HG03342 (cell line): ENCODE data around the gene FBP2.
"Not testable (repeated sequence)": the region's sequence is repeated elsewhere in the genome, so short reads cannot be mapped to it uniquely, and the experiment has no call there.

Experiments
- ATAC-seq: cut with Tn5 transposase; IDR thresholded peaks from one replicate; pipeline ENCODE4 v1.9.1; 2021; ENCODE audit warnings: mild to moderate bottlenecking, moderate library complexity; ENCODE audit not compliant: unreplicated experiment

FBP2 gene

GRCh38 chr9:94566550-94566949 lies 27.1 kb downstream of the FBP2 start:
- no peak for ATAC-seq

- ATAC-seq, result not testable (repeated sequence)
Measured at GRCh38 chr9:94564279-94564678, 29.3 kb downstream of the FBP2 start.

- no peak for ATAC-seq
Measured at GRCh38 chr9:94563548-94563947, 30.1 kb downstream of the FBP2 start.

DNA sequence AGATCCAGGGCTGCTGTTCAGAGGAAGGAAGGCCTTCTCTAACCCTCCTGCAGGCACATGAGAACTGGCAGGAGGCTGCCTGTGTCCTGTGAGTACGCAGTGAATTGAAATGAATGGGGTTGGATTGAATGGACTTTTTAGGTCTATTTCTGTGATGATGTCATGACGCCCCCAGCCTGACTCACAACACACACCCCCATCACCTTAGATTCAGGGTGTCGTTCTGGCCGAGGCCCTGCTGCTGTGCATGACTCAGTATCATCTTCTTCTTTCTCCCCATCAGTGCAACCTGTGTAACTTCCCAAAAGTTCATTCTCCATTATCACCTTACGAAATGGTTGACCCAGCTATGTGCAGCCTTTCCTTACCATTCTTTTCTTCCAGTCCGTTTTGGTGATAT lies 33.4 kb downstream of the FBP2 start:
- no peak for ATAC-seq

DNA sequence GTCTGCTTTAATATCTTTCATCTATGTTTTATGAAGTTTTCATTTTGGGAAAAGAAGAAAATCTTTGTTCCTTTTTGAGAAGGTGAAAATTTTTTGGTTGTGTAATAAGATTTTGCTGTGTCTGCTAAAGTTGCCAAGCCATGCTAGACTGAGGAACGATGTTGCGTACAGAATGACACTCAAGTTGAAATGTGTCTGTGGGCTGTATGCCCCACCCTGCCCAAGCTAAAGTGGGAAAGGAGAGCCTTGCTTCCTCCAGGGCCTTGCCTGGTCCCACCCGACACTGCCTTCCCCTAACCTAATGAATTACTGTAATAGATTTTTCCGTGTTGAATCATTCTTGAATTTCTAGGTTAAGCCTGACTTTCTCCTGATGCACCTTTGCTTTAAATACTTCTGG lies 36.2 kb downstream of the FBP2 start:
- no peak for ATAC-seq

- ATAC-seq, result no peak
Measured at GRCh38 chr9:94554439-94555331, 38.9 kb downstream of the FBP2 start, which contains the start of gene PCAT7. Gene PCAT7 (plus strand): TSS chr9:94555083.

GRCh38 chr9:94554078-94554438 lies 39.6 kb downstream of the FBP2 start:
- ATAC-seq, result no peak

GRCh38 chr9:94553029-94553938 lies 40.3 kb downstream of the FBP2 start:
- no peak for ATAC-seq

- no peak for ATAC-seq
Measured at GRCh38 chr9:94545940-94546339, 47.7 kb downstream of the FBP2 start.

- not testable (repeated sequence) for ATAC-seq
Measured at GRCh38 chr9:94544335-94544734, 49.3 kb downstream of the FBP2 start.

- no peak for ATAC-seq
Measured at GRCh38 chr9:94538908-94539307, 54.7 kb downstream of the FBP2 start.

GRCh38 chr9:94534901-94535300 lies 58.7 kb downstream of the FBP2 start:
- ATAC-seq, result no peak

DNA sequence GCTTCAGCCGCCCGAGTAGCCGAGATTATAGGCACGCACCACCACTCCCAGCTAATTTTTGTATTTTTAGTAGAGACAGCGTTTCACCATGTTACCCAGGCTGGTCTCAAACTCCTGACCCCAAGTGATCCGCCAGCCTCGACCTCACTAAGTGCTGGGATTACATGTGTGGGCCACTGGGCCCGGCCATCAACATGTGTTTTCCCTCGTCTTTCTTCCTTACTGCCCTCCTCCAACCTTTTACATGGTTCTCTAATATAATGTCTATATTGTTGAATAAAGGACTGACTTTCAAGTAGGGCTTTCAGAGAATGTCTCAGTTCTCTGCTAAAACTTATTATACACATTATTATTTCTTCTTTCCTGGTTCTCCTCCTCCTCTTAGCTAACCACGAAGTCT lies 60.0 kb downstream of the FBP2 start:
- ATAC-seq, result no peak

DNA sequence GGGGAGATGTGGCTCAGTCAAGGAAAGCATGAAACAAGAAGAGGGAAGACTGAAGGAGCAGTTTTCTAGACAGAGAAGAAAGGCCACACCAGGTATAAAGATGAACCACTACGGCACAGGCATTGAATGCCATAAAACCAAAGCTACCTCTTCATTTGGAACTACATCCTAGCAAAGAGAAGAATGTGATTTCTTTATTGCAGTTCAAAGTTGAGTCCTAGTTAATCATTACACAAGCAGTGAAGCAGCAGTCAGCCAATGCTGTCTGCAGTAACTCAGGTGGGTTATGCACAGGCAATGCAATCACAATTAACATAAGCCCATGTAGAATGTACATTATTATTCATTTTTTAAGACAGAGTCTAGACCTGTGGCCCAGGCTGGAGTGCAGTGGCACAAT lies 60.5 kb downstream of the FBP2 start:
- ATAC-seq, result no peak

- ATAC-seq, result no peak
Measured at GRCh38 chr9:94528886-94529285, 64.7 kb downstream of the FBP2 start.

DNA sequence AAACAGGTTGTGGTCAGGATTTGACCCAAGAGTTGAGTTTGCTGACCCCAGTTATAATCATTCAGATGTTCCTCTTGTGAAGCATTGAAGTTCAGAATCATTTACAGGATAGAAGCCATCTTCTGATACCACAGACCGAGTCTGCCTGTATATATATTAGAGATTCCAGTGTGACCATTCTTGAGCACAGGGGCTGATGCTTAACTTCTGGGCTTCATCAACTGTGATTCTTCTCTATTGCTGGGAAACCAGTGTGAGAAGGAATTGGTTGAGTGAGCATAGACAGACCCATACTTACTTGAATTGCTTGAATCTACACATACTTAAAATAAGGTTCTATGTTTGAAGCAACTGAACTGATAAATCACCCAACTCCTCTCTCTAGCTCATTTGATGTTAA lies 66.7 kb downstream of the FBP2 start:
- ATAC-seq, result no peak

DNA sequence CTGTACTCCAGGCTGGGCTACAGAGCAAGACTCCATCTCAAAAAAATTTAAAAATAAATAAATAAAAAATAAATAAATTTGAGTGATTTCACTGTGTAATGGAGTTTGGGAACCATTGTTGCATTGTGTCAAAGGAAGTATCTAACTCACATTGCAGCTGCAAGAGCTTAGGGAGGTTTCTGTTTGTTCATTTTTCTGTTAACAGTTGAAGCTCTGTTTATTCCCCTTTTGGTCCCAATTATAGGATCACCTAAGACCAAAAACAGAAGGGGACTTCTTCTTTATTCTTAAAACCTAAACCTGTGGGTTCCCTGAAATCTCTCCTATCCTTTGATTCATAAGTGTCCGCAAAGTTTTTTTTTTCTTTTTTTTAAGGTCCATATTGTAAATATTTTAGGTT lies 67.4 kb downstream of the FBP2 start:
- no peak for ATAC-seq

DNA sequence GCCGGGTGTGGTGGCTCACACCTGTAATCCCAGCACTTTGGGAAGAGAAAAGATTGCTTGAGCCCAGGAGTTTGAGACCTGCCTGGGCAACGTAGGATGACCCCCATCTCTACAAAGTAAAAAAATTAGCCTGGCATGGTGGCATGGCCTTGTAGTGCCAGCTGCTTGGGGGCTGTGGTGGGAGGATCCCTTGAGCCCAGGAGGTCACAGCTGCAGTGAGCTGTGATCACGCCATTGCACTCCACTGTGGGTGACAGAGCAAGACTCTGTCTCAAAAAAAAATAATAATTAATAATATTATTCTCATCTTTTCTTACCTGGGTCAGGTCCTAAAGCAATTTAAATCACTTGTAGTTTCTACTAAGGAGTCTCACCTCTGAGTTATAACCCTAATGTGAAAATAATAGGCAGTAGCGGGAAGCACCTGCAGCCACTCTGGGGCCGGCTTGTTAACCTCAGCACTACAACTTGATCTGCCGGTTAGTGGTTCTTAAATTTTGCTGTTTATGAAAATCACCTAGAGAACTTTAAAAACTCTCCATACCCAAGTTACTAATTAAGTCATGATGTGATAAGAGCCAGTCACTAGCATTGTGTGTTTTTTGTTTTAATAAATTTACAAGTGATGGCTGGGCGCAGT lies 68.1 kb downstream of the FBP2 start:
- no peak for ATAC-seq

DNA sequence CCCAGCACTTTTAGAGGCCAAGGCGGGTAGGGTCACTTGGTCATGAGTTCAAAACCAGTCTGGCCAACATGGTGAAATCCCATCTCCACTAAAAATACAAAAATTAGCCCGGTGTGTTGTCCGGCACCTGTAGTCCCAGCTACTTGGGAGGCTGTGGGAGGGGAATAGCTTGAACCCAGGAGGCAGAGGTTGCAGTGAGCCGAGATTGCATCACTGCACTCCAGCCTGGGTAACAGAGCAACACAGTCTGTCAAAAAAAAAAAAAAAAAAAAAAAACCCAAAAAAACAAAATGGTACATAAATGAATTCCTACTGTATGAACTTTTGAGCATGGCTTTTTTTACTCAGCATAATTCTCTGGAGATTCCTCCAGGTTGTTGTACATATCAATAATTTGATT lies 76.4 kb downstream of the FBP2 start:
- no peak for ATAC-seq

GRCh38 chr9:94514722-94515121 lies 78.9 kb downstream of the FBP2 start:
- ATAC-seq, result no peak

- no peak for ATAC-seq
Measured at GRCh38 chr9:94511955-94512265, 81.7 kb downstream of the FBP2 start.
